ENCODE data around the gene ANAPC4.

The ANAPC4 gene

GRCh38 chr4:25440478-25441030 lies 63.5 kb downstream of the ANAPC4 start:
- Histone ChIP-seq H3K36me3 (ENCODE audit: insufficient read depth, low read depth, low read length) (no peaks in the 10 kb centered on the region), H3K9me3 (ENCODE audit: insufficient read depth, low read depth, low read length) (no peaks in the 10 kb centered on the region), H3K4me3 (ENCODE audit: low read length) (no peak overlapping the region), H3K27ac (ENCODE audit: low read length) (no peak overlapping the region), H3K9ac (ENCODE audit: low read depth, low read length) (no peak overlapping the region), H3K27me3 (ENCODE audit: insufficient read depth, low read length) (no peaks in the 10 kb centered on the region), H3K4me1 (ENCODE audit: insufficient read depth, low read length) (no peaks in the 10 kb centered on the region)

GRCh38 chr4:25441519-25442117 lies 64.6 kb downstream of the ANAPC4 start:
- Histone ChIP-seq H3K9me3 (ENCODE audit: insufficient read depth, low read depth, low read length) (no peaks in the 10 kb centered on the region), H3K4me3 (ENCODE audit: low read length) (no peak overlapping the region), H3K9ac (ENCODE audit: low read depth, low read length) (no peak overlapping the region), H3K4me1 (ENCODE audit: insufficient read depth, low read length) (no peaks in the 10 kb centered on the region; the same call in 1 of the 2 replicates), H3K27ac (ENCODE audit: low read length) (no peak overlapping the region), H3K36me3 (ENCODE audit: insufficient read depth, low read depth, low read length) (no peaks in the 10 kb centered on the region), H3K27me3 (ENCODE audit: insufficient read depth, low read length) (no peaks in the 10 kb centered on the region)

- Histone ChIP-seq H3K9me3 (ENCODE audit: insufficient read depth, low read depth, low read length) (no peaks in the 10 kb centered on the region), H3K9ac (ENCODE audit: low read depth, low read length) (no peak overlapping the region), H3K27ac (ENCODE audit: low read length) (no peak overlapping the region), H3K36me3 (ENCODE audit: insufficient read depth, low read depth, low read length) (no peaks in the 10 kb centered on the region), H3K4me1 (ENCODE audit: insufficient read depth, low read length) (no peaks in the 10 kb centered on the region; the same call in 1 of the 2 replicates), H3K27me3 (ENCODE audit: insufficient read depth, low read length) (no peaks in the 10 kb centered on the region), H3K4me3 (ENCODE audit: low read length) (no peak overlapping the region)
Observed at GRCh38 chr4:25442863-25443307, 65.8 kb downstream of the ANAPC4 start.

- Histone ChIP-seq H3K36me3 (ENCODE audit: insufficient read depth, low read depth, low read length) (no peaks in the 10 kb centered on the region), H3K27me3 (ENCODE audit: insufficient read depth, low read length) (no peaks in the 10 kb centered on the region), H3K9ac (ENCODE audit: low read depth, low read length) (no peak overlapping the region), H3K4me1 (ENCODE audit: insufficient read depth, low read length) (no peaks in the 10 kb centered on the region; the same call in 1 of the 2 replicates), H3K4me3 (ENCODE audit: low read length) (no peak overlapping the region), H3K27ac (ENCODE audit: low read length) (no peak overlapping the region), H3K9me3 (ENCODE audit: insufficient read depth, low read depth, low read length) (no peaks in the 10 kb centered on the region)
Observed at GRCh38 chr4:25443851-25444250, 66.8 kb downstream of the ANAPC4 start.

GRCh38 chr4:25446611-25447010 lies 69.5 kb downstream of the ANAPC4 start:
- Histone ChIP-seq H3K27me3 (ENCODE audit: insufficient read depth, low read length) (no peaks in the 10 kb centered on the region), H3K36me3 (ENCODE audit: insufficient read depth, low read depth, low read length) (no peaks in the 10 kb centered on the region), H3K27ac (ENCODE audit: low read length) (no peak overlapping the region), H3K4me3 (ENCODE audit: low read length) (no peak overlapping the region), H3K9me3 (ENCODE audit: insufficient read depth, low read depth, low read length) (no peaks in the 10 kb centered on the region), H3K4me1 (ENCODE audit: insufficient read depth, low read length) (peaks cover 2% of the 10 kb centered on the region; the same call in 1 of the 2 replicates), H3K9ac (ENCODE audit: low read depth, low read length) (no peak overlapping the region)

- Histone ChIP-seq H3K9me3 (ENCODE audit: insufficient read depth, low read depth, low read length) (no peaks in the 10 kb centered on the region), H3K4me3 (ENCODE audit: low read length) (no peak overlapping the region), H3K9ac (ENCODE audit: low read depth, low read length) (no peak overlapping the region), H3K27me3 (ENCODE audit: insufficient read depth, low read length) (no peaks in the 10 kb centered on the region), H3K4me1 (ENCODE audit: insufficient read depth, low read length) (peaks cover 2% of the 10 kb centered on the region; the same call in 1 of the 2 replicates), H3K36me3 (ENCODE audit: insufficient read depth, low read depth, low read length) (no peaks in the 10 kb centered on the region), H3K27ac (ENCODE audit: low read length) (no peak overlapping the region)
Observed at GRCh38 chr4:25448379-25449109, 71.5 kb downstream of the ANAPC4 start.

GRCh38 chr4:25449270-25449669 lies 72.2 kb downstream of the ANAPC4 start:
- H3K4me3 ChIP-seq (ENCODE audit: low read length): no peak overlapping the region
- no peaks in the 10 kb centered on the region for H3K36me3 ChIP-seq (ENCODE audit: insufficient read depth, low read depth, low read length)
- H3K27ac ChIP-seq (ENCODE audit: low read length): no peak overlapping the region
- no peaks in the 10 kb centered on the region for H3K27me3 ChIP-seq (ENCODE audit: insufficient read depth, low read length)
- H3K9me3 ChIP-seq (ENCODE audit: insufficient read depth, low read depth, low read length): no peaks in the 10 kb centered on the region
- peaks cover 2% of the 10 kb centered on the region; the same call in 1 of the 2 replicates for H3K4me1 ChIP-seq (ENCODE audit: insufficient read depth, low read length)
- no peak overlapping the region for H3K9ac ChIP-seq (ENCODE audit: low read depth, low read length)

GRCh38 chr4:25449688-25450087 lies 72.6 kb downstream of the ANAPC4 start:
- Histone ChIP-seq H3K4me1 (ENCODE audit: insufficient read depth, low read length) (peaks cover 2% of the 10 kb centered on the region; the same call in 1 of the 2 replicates), H3K27me3 (ENCODE audit: insufficient read depth, low read length) (no peaks in the 10 kb centered on the region), H3K27ac (ENCODE audit: low read length) (no peak overlapping the region), H3K4me3 (ENCODE audit: low read length) (no peak overlapping the region), H3K9ac (ENCODE audit: low read depth, low read length) (no peak overlapping the region), H3K36me3 (ENCODE audit: insufficient read depth, low read depth, low read length) (no peaks in the 10 kb centered on the region), H3K9me3 (ENCODE audit: insufficient read depth, low read depth, low read length) (no peaks in the 10 kb centered on the region)

GRCh38 chr4:25450491-25450901 lies 73.4 kb downstream of the ANAPC4 start:
- no peaks in the 10 kb centered on the region for H3K9me3 ChIP-seq (ENCODE audit: insufficient read depth, low read depth, low read length)
- no peak overlapping the region for H3K27ac ChIP-seq (ENCODE audit: low read length)
- H3K9ac ChIP-seq (ENCODE audit: low read depth, low read length): no peak overlapping the region
- H3K27me3 ChIP-seq (ENCODE audit: insufficient read depth, low read length): no peaks in the 10 kb centered on the region
- no peak overlapping the region for H3K4me3 ChIP-seq (ENCODE audit: low read length)
- H3K36me3 ChIP-seq (ENCODE audit: insufficient read depth, low read depth, low read length): no peaks in the 10 kb centered on the region
- peaks cover 2% of the 10 kb centered on the region; the same call in 1 of the 2 replicates for H3K4me1 ChIP-seq (ENCODE audit: insufficient read depth, low read length)

GRCh38 chr4:25451676-25452075 lies 74.6 kb downstream of the ANAPC4 start:
- H3K27ac ChIP-seq (ENCODE audit: low read length): no peak overlapping the region
- H3K27me3 ChIP-seq (ENCODE audit: insufficient read depth, low read length): no peaks in the 10 kb centered on the region
- peaks cover 2% of the 10 kb centered on the region; the same call in 1 of the 2 replicates for H3K4me1 ChIP-seq (ENCODE audit: insufficient read depth, low read length)
- no peak overlapping the region for H3K4me3 ChIP-seq (ENCODE audit: low read length)
- H3K9me3 ChIP-seq (ENCODE audit: insufficient read depth, low read depth, low read length): no peaks in the 10 kb centered on the region
- no peak overlapping the region for H3K9ac ChIP-seq (ENCODE audit: low read depth, low read length)
- H3K36me3 ChIP-seq (ENCODE audit: insufficient read depth, low read depth, low read length): no peaks in the 10 kb centered on the region

GRCh38 chr4:25452081-25452480 lies 75.0 kb downstream of the ANAPC4 start:
- Histone ChIP-seq H3K4me3 (ENCODE audit: low read length) (no peak overlapping the region), H3K9ac (ENCODE audit: low read depth, low read length) (no peak overlapping the region), H3K4me1 (ENCODE audit: insufficient read depth, low read length) (0 out of 2 replicates have a peak, but pooled peaks cover 2% of the 10 kb centered on the region), H3K27me3 (ENCODE audit: insufficient read depth, low read length) (no peaks in the 10 kb centered on the region), H3K27ac (ENCODE audit: low read length) (no peak overlapping the region), H3K36me3 (ENCODE audit: insufficient read depth, low read depth, low read length) (no peaks in the 10 kb centered on the region), H3K9me3 (ENCODE audit: insufficient read depth, low read depth, low read length) (no peaks in the 10 kb centered on the region)

- Histone ChIP-seq H3K36me3 (ENCODE audit: insufficient read depth, low read depth, low read length) (no peaks in the 10 kb centered on the region), H3K9ac (ENCODE audit: low read depth, low read length) (no peak overlapping the region), H3K27ac (ENCODE audit: low read length) (no peak overlapping the region), H3K9me3 (ENCODE audit: insufficient read depth, low read depth, low read length) (no peaks in the 10 kb centered on the region), H3K27me3 (ENCODE audit: insufficient read depth, low read length) (no peaks in the 10 kb centered on the region), H3K4me1 (ENCODE audit: insufficient read depth, low read length) (0 out of 2 replicates have a peak, but pooled peaks cover 2% of the 10 kb centered on the region), H3K4me3 (ENCODE audit: low read length) (no peak overlapping the region)
Observed at GRCh38 chr4:25454476-25454875, 77.4 kb downstream of the ANAPC4 start.
